ENCODE measurements around the gene MTA1.
A peak's percentile ranks its signal among the peaks of the same experiment; 100 is the strongest.

MTA1 gene

DNA sequence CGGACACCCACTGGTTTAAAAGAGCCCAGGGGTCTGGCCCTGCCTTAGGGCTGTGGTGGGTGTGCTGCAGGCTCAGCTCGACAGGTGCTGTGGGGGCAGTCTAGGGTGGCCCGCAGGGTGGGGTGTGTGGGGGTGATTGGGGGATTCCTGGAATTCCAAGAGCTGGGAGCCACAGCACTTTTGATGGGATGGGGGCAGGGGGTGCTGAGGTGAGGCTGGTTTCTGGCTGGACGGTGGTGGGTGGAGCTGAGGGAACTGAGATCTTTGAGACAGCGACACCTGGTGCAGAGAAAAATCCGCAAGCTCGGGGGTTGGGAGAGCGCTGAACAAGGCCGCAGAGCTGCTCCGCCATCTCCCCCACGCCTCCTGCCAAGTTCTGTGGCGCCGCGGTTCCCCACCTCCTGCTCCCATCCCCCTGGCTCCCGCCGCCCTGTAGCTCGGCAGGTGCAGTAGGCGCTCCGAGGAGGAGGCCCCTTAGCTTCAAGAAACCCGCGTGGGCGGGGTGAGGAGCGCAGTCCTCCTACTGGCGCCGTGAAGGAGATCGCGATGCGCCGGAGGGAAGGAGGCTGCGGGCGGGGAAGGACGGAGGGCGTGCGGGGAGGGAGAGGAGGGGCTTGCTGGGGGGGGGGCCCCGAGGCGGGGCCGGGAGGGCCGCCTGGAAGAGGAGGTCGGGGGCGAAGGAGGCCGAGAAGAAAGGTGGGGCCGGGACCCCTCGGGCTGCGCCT, 70.1 kb downstream of the MTA1 start:
- TF ChIP-seq, protein P1, sequence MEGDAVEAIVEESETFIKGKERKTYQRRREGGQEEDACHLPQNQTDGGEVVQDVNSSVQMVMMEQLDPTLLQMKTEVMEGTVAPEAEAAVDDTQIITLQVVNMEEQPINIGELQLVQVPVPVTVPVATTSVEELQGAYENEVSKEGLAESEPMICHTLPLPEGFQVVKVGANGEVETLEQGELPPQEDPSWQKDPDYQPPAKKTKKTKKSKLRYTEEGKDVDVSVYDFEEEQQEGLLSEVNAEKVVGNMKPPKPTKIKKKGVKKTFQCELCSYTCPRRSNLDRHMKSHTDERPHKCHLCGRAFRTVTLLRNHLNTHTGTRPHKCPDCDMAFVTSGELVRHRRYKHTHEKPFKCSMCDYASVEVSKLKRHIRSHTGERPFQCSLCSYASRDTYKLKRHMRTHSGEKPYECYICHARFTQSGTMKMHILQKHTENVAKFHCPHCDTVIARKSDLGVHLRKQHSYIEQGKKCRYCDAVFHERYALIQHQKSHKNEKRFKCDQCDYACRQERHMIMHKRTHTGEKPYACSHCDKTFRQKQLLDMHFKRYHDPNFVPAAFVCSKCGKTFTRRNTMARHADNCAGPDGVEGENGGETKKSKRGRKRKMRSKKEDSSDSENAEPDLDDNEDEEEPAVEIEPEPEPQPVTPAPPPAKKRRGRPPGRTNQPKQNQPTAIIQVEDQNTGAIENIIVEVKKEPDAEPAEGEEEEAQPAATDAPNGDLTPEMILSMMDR (IDR thresholded peaks at IDR 0.05; ENCODE audit: insufficient read depth, low read length, poor library complexity, severe bottlenecking) = peak; percentile 72
- TF ChIP-seq EZH2phosphoT487 (conservative IDR thresholded peaks at IDR 0.05; ENCODE audit: low read length) = no peak
- H3K27me3 ChIP-seq (ENCODE audit: low read length) = no peaks in the 10 kb centered on the region
- no peaks in the 10 kb centered on the region for H3K36me3 ChIP-seq (ENCODE audit: low read length)
- peak overlapping the region; percentile 91 for H3K9ac ChIP-seq (ENCODE audit: low read length)
- no peaks in the 10 kb centered on the region for H3K79me2 ChIP-seq (ENCODE audit: insufficient read depth, low read length)
- peaks cover 5% of the 10 kb centered on the region; the same call in 1 of the 2 replicates for H3F3A ChIP-seq (ENCODE audit: insufficient read depth)
- no peaks in the 10 kb centered on the region for H3K9me3 ChIP-seq (ENCODE audit: insufficient read depth, low read length)
- H4K20me1 ChIP-seq (ENCODE audit: low read depth, low read length) = no peaks in the 10 kb centered on the region
- H2AFZ ChIP-seq (ENCODE audit: low read depth, low read length, severe bottlenecking) = peak overlapping the region; percentile 84
- peak overlapping the region; percentile 92 for H3K4me3 ChIP-seq (ENCODE audit: insufficient read depth, low read length, poor library complexity, severe bottlenecking)
- peak overlapping the region; percentile 84 for H3K4me2 ChIP-seq (ENCODE audit: low read depth, low read length, poor library complexity, severe bottlenecking)
- peak overlapping the region; percentile 81 for H3K27ac ChIP-seq (ENCODE audit: low read depth, low read length)
- H3K9me2 ChIP-seq (replicated peaks; ENCODE audit: insufficient read depth, low read length) = no peaks in the 10 kb centered on the region

DNA sequence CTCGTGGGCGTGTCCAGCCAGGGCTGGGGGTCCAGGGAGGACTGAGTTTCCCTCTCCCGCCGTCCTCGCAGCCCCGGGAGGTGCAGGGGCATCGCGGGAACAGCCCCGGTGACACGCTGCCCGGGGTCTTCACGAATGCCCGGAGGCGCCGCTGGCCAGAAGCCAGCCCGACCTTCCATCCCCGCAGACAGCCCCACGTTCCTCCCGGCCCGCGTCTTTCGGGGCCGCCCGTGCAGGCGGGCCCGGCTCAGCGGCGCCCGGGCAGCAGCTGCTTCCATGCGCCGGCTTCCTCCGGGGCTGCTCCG, 70.6 kb downstream of the MTA1 start:
- H3K4me3 ChIP-seq (ENCODE audit: insufficient read depth, low read length, poor library complexity, severe bottlenecking) = peak overlapping the region; percentile 92
- H3K9ac ChIP-seq (ENCODE audit: low read length) = peak overlapping the region; percentile 91
- H3K9me3 ChIP-seq (ENCODE audit: insufficient read depth, low read length) = no peaks in the 10 kb centered on the region
- no peaks in the 10 kb centered on the region for H4K20me1 ChIP-seq (ENCODE audit: low read depth, low read length)
- peaks cover 5% of the 10 kb centered on the region; the same call in 1 of the 2 replicates for H3F3A ChIP-seq (ENCODE audit: insufficient read depth)
- H3K27ac ChIP-seq (ENCODE audit: low read depth, low read length) = peak overlapping the region; percentile 81
- H3K4me2 ChIP-seq (ENCODE audit: low read depth, low read length, poor library complexity, severe bottlenecking) = peak overlapping the region; percentile 84
- peak overlapping the region; percentile 84 for H2AFZ ChIP-seq (ENCODE audit: low read depth, low read length, severe bottlenecking)
- no peaks in the 10 kb centered on the region for H3K36me3 ChIP-seq (ENCODE audit: low read length)
- no peaks in the 10 kb centered on the region for H3K79me2 ChIP-seq (ENCODE audit: insufficient read depth, low read length)
- H3K27me3 ChIP-seq (ENCODE audit: low read length) = no peaks in the 10 kb centered on the region
- H3K9me2 ChIP-seq (replicated peaks; ENCODE audit: insufficient read depth, low read length) = no peaks in the 10 kb centered on the region
- no peak for TF ChIP-seq EZH2phosphoT487 (conservative IDR thresholded peaks at IDR 0.05; ENCODE audit: low read length)
- TF ChIP-seq, protein P1 (IDR thresholded peaks at IDR 0.05; ENCODE audit: insufficient read depth, low read length, poor library complexity, severe bottlenecking) = no peak

DNA sequence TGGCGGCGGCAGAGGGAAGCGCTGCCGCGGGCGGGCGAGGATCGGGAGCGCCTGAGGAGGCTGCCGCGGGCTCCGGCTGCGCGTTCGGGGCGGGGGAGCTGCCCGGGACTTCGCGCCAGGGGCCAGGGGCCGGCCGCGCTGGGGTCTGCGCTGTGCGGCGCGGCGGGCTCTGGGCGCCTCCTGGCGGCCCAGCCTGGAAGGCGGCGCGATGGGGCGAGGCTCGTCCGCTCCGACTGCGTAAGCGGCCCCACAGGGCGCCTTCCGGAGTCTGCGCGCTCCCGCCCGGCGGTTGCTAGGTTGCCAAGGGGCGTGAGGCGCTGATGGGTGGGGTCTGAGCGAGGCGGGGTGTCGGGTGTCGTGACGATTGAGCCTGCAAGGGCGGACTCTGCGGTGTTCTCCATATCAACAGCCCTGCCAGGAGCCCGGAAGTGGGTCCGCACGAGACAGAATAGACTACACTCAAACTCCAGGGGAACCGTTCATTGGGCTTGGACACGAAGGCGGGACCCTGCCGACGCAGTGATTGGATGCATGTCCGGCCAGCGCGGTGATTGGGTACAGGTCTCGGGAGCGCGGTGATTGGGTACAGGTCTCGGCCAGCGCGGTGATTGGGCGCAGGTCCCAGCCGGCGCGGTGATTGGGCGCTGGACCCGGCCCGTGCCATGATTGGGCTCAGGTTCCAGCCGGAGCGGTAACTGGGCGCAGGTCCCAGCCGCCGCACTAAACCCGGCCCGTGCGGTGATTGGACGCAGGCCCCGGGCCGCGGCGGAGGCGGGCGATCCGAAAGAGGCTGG, 71.1 kb downstream of the MTA1 start, which contains the start of gene TEDC1:
TEDC1 (plus strand) TSS at position 675 of the 794 bp plus-strand sequence. CDS start 130 bp downstream, outside the sequence.
- Histone ChIP-seq H3K36me3 (ENCODE audit: low read length) (no peaks in the 10 kb centered on the region), H3K4me2 (ENCODE audit: low read depth, low read length, poor library complexity, severe bottlenecking) (peak within 1 kb of the TSS; percentile 84), H3K9ac (ENCODE audit: low read length) (peak within 1 kb of the TSS; percentile 91), H3K4me3 (ENCODE audit: insufficient read depth, low read length, poor library complexity, severe bottlenecking) (peak within 1 kb of the TSS; percentile 92), H3K79me2 (ENCODE audit: insufficient read depth, low read length) (no peaks in the 10 kb centered on the region), H2AFZ (ENCODE audit: low read depth, low read length, severe bottlenecking) (peak within 1 kb of the TSS; percentile 84), H3K9me2 (replicated peaks; ENCODE audit: insufficient read depth, low read length) (no peaks in the 10 kb centered on the region), H3F3A (ENCODE audit: insufficient read depth) (peaks cover 5% of the 10 kb centered on the region; the same call in 1 of the 2 replicates), H4K20me1 (ENCODE audit: low read depth, low read length) (no peaks in the 10 kb centered on the region), H3K27me3 (ENCODE audit: low read length) (no peaks in the 10 kb centered on the region), H3K9me3 (ENCODE audit: insufficient read depth, low read length) (no peaks in the 10 kb centered on the region), H3K27ac (ENCODE audit: low read depth, low read length) (peak within 1 kb of the TSS; percentile 81)
- TF ChIP-seq, protein P1 (IDR thresholded peaks at IDR 0.05; ENCODE audit: insufficient read depth, low read length, poor library complexity, severe bottlenecking) = peak; percentile 67
- TF ChIP-seq EZH2phosphoT487 (conservative IDR thresholded peaks at IDR 0.05; ENCODE audit: low read length) = no peak

Measured in SU-DHL-6 (cell line).